Gastroesophageal sphincter (tissue), 3 donors: Measurements from ENCODE around the gene MLLT1.

ENCODE experiments used
- EP300 ChIP-seq: sonication (generic); formaldehyde crosslinking; IDR thresholded peaks from one replicate; pipeline ENCODE4 v1.6.1; 2017; ENCODE audit warnings: antibody characterized with exemption, mild to moderate bottlenecking
- POLR2A ChIP-seq, 2 donors: fragments of 450-650 bp; IDR thresholded peaks; one replicate each; pipeline ENCODE4 v1.6.1; 2017; ENCODE audit warnings: antibody characterized with exemption in 2 of 2, mild to moderate bottlenecking in 2 of 2, moderate library complexity in 1 of 2
- TF ChIP-seq, protein P1 (sequence below), 4 experiments: fragments of 200-600 bp in 2 of 4; fragments of 450-650 bp in 2 of 4; sonication (generic) in 1 of 4; IDR thresholded peaks; one replicate each; pipeline ENCODE4 v1.5.1; 2017 to 2019; ENCODE audit warnings: antibody characterized with exemption in 4 of 4, mild to moderate bottlenecking in 2 of 4, moderate library complexity in 2 of 4

DNA sequence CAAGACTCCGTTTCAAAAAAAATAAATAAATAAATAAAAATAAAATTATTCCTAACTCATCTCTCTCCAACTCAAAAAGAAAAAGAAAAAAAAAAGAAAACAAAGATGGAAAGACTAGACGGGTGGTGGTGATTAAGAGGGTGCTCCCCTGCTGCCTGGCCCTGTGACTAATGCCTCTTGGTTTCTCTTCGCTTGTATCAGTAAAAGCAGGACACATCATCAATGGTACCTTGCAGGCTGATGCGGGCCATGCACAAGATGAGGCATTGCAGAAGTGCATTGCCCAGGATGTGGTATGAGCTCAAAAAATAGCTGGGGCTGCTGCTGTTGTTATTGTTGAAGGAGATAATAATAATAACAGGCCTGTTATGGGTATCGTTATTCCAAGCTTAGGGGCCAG is 39.0 kb upstream of the MLLT1 start:
- TF ChIP-seq, protein P1, sequence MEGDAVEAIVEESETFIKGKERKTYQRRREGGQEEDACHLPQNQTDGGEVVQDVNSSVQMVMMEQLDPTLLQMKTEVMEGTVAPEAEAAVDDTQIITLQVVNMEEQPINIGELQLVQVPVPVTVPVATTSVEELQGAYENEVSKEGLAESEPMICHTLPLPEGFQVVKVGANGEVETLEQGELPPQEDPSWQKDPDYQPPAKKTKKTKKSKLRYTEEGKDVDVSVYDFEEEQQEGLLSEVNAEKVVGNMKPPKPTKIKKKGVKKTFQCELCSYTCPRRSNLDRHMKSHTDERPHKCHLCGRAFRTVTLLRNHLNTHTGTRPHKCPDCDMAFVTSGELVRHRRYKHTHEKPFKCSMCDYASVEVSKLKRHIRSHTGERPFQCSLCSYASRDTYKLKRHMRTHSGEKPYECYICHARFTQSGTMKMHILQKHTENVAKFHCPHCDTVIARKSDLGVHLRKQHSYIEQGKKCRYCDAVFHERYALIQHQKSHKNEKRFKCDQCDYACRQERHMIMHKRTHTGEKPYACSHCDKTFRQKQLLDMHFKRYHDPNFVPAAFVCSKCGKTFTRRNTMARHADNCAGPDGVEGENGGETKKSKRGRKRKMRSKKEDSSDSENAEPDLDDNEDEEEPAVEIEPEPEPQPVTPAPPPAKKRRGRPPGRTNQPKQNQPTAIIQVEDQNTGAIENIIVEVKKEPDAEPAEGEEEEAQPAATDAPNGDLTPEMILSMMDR (IDR thresholded peaks at IDR 0.05): no peak
- TF ChIP-seq EP300: no peak
- TF ChIP-seq POLR2A (IDR thresholded peaks at IDR 0.05): no peak
